ENCODE measurements around the gene RPS15. TPM values are rescaled to one million over a fixed set of nuclear protein-coding genes. Genes with fewer than 3 reads are reported as not detected.

The RPS15 gene
- total RNA-seq, 1 experiment from 2014 or later = 2,021 TPM

DNA sequence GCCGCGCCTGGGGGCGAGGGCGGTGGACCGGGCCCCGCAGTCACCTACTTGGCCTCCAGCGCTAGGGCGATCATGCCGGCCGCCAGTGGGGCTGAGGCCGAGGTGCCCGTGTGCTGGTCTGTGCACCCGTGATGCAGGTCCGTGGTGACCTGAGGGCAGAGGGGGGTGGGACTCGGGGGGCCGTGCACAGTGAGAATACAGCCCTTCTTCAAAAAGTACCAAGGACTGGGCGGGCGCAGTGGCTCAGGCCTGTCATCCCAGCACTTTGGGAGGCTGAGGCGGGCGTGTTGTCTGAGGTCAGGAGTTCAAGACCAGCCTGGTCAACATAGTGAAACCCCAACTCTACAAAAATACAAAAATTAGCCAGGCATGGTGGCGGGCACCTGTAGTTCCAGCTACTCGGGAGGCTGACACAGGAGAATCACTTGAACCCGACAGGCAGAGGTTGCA is 45.8 kb downstream of the RPS15 start:
- no peak for DNase-seq (ENCODE audit: low read depth)

GRCh38 chr19:1486720-1487575 is 48.8 kb downstream of the RPS15 start:
- DNase-seq (ENCODE audit: low read depth) = no peak

GRCh38 chr19:1487576-1488281 is 49.5 kb downstream of the RPS15 start:
- DNase-seq (ENCODE audit: low read depth) = no peak

- no peak for DNase-seq (ENCODE audit: low read depth)
These were observed 50.0 kb downstream of the RPS15 start for GRCh38 chr19:1488282-1488601.

GRCh38 chr19:1489463-1490310 is 51.5 kb downstream of the RPS15 start:
- DNase-seq (ENCODE audit: low read depth) = no peak

Other genes with a start within 250 kb of the RPS15 start
- gene STK11, start 232.6 kb upstream of the RPS15 start, total RNA-seq (2014; rRNA removed; shearing (Covaris generic)) = 31.5 and 71.6 TPM in 2 replicates
- gene CBARP, start 200.4 kb upstream of the RPS15 start, total RNA-seq (2014; rRNA removed; shearing (Covaris generic)) = 0.44 and 4.4 TPM in 2 replicates
- 45.0 and 69.8 TPM in 2 replicates for gene ATP5F1D, start 196.6 kb upstream of the RPS15 start, total RNA-seq (2014; rRNA removed; shearing (Covaris generic))
- 4.5 and 11.0 TPM in 2 replicates for gene MIDN, start 189.8 kb upstream of the RPS15 start, total RNA-seq (2014; rRNA removed; shearing (Covaris generic))
- 115 and 145 TPM in 2 replicates for gene CIRBP, start 169.1 kb upstream of the RPS15 start, total RNA-seq (2014; rRNA removed; shearing (Covaris generic))
- 108 and 128 TPM in 2 replicates for gene FAM174C, start 162.9 kb upstream of the RPS15 start, total RNA-seq (2014; rRNA removed; shearing (Covaris generic))
- not detected in 2 replicates for gene EFNA2, start 152.5 kb upstream of the RPS15 start, total RNA-seq (2014; rRNA removed; shearing (Covaris generic))
- 119 and 150 TPM in 2 replicates for gene NDUFS7, start 54.5 kb upstream of the RPS15 start, total RNA-seq (2014; rRNA removed; shearing (Covaris generic))
- gene GAMT, start 36.9 kb upstream of the RPS15 start, total RNA-seq (2014; rRNA removed; shearing (Covaris generic)) = 33.2 and 37.7 TPM in 2 replicates
- gene DAZAP1, start 30.8 kb upstream of the RPS15 start, total RNA-seq (2014; rRNA removed; shearing (Covaris generic)) = 87.7 and 97.6 TPM in 2 replicates
- 0.49 TPM in 1 of 2 replicates, not detected in the other for gene APC2, start 11.7 kb downstream of the RPS15 start, total RNA-seq (2014; rRNA removed; shearing (Covaris generic))
- 35.6 and 47.7 TPM in 2 replicates for gene C19orf25, start 40.8 kb downstream of the RPS15 start, total RNA-seq (2014; rRNA removed; shearing (Covaris generic))
- 0.96 TPM in 1 of 2 replicates, not detected in the other for gene PCSK4, start 52.0 kb downstream of the RPS15 start, total RNA-seq (2014; rRNA removed; shearing (Covaris generic))
- 5.2 and 6.3 TPM in 2 replicates for gene REEP6, start 52.8 kb downstream of the RPS15 start, total RNA-seq (2014; rRNA removed; shearing (Covaris generic))
- gene ADAMTSL5, start 74.6 kb downstream of the RPS15 start, total RNA-seq (2014; rRNA removed; shearing (Covaris generic)) = 0.84 and 3.7 TPM in 2 replicates
- gene PLK5, start 85.7 kb downstream of the RPS15 start, total RNA-seq (2014; rRNA removed; shearing (Covaris generic)) = not detected in 2 replicates
- gene MEX3D, start 129.9 kb downstream of the RPS15 start, total RNA-seq (2014; rRNA removed; shearing (Covaris generic)) = 16.5 and 48.0 TPM in 2 replicates
- 64.9 and 116 TPM in 2 replicates for gene MBD3, start 154.5 kb downstream of the RPS15 start, total RNA-seq (2014; rRNA removed; shearing (Covaris generic))
- gene UQCR11, start 167.1 kb downstream of the RPS15 start, total RNA-seq (2014; rRNA removed; shearing (Covaris generic)) = 87.1 and 105 TPM in 2 replicates
- gene TCF3, start 214.2 kb downstream of the RPS15 start, total RNA-seq (2014; rRNA removed; shearing (Covaris generic)) = 38.1 and 90.7 TPM in 2 replicates

Measured in M059J (cell line).